Tongue (tissue), 2 donors: ENCODE results near the gene DVL1. TPM values are rescaled to one million over a fixed set of nuclear protein-coding genes. Genes with fewer than 3 reads are reported as not detected.
A peak's percentile ranks its signal among the peaks of the same experiment; 100 is the strongest.
"Not testable (repeated sequence)": the region's sequence is repeated elsewhere in the genome, so short reads cannot be mapped to it uniquely, and the experiment has no call there.

Experiments
- DNase-seq: peaks from one replicate; pipeline ENCODE4 v3.0.0-alpha.2; 2015
- total RNA-seq: library from RNA; depleted of rRNA; stranded (reverse); fragments of >200 nt; gene quantifications from one replicate; pipeline ENCODE4 v1.2.3, GENCODE V29; 2014

Gene DVL1
- total RNA-seq, 1 donor from 2014 or later = 82.8 TPM

DNA sequence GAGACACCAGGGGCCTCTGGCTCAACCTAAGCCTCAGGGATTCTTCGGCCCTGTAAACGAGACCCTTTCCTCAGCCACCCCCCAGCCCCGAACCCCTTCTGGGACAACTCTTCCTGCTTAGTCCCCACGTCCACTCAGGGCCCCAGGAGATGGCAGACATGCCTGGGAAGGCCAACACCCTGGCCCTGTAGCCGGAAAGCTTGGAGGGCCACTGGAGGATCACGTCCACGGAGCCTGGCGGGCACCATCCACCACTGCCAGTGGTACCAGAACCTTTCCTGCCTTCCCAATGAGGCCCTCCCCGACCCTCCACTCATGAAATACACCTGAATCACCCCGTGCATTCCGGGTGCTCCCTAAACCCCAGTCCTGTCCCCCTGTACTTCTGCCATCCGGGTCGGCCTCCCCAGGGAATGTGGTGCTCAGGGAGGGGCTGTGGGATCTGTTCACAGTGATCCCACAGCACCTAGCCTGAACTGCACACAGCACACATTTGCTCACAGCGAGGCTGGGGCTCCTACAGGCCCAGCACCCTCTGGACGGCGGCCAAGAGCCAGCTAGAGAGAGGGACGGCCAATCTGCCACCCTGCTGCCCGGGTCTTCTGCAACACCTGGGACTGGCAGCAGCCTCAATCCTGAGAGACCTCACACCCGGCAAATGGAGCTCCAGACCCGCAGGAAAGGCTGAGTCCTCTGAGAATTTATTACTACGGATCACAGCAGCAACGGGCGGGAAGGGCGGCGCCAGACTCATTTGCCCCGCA, 24.0 kb upstream of the DVL1 start:
- DNase-seq = no peak

DNA sequence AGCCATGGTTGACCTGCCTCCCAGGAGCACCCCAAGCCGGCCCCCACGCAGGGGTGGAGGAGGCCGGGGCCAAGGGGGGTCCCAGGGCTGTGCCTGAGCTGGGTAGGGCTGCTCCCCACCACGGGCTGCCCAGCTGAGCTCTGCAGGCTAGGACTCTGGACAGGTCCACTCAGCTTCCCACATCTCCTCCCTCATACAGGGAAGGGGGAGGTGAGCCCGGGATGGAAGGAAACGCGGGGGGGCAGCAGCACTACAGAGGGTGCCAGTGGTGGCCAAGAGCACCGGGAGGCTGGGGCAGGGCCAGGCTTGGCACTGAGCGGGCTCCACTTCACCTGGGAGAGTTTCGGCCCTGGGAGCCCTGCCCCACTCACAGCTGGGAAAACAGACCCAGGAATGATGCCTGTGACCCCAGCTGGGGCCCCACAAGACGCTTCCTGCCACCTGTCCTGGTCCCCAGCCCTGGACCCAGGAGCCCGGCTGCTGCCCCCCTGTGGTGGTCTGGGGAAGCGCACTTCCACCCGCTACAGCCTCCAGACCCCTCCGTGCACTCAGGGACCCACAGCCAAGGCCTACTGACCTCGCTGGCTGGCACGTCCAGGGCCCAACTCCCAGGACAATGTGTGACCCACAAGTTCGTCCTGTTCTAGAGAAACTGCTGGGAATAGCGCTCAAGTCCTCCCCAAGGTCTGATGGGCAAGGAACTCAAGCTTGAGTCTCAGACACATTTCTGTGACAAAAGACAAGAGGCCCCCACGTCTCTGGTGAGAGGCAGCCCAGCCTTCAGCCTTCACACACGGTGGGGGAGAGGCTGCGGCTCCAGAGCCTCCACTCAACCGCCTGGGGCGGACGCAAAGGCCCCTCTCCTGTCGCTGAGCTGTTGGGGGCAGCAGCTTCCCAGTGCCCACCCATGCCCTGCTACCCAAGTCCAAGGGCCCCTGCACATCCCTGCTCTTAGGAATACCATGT, 22.8 kb upstream of the DVL1 start:
- peak; percentile 74 for DNase-seq

DNA sequence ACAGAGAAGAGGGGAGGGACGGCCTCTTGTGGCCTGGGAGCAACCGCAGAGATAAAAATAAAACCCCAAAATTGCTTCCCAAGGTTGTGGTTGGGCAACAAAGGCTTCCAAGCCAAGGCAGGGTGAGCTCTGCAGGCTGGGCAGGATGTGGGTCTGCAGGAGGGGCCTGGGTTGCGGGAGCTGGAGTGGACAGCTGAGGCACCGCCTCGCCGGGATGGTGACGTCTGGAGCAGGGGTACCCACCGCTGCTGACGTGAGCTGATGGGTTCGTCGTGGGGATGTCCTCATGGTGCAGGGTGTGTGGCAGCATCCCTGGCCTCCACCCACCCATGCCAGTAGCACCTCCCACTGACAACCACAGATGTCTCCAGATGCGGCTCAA, 22.1 kb upstream of the DVL1 start:
- DNase-seq = no peak

DNA sequence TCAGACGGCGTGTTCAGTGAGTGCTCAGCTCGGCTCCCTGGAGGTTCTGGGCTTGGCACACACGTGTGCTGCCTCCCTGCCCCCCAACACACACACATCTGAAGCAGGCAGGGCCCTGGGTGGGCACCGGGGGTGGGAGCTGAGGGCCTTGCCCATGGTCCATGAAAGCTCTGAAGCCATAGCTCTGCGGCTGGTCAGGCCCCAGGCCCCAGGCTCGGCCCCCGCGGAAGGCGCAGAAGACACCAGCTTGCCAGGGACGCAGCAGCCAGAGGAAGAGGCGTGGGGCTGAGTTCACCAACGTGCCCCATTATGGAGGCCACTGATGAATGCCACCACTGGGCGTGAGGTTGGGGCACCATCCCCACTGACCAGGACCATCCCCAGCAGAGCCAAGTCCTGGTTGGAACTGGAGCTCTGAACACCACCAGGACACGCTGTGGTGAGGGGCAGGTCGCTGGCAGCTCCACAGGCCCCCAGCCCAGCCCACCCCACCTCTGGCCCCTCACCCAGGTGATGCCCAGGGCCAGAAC, 21.6 kb upstream of the DVL1 start:
- DNase-seq = no peak

DNA sequence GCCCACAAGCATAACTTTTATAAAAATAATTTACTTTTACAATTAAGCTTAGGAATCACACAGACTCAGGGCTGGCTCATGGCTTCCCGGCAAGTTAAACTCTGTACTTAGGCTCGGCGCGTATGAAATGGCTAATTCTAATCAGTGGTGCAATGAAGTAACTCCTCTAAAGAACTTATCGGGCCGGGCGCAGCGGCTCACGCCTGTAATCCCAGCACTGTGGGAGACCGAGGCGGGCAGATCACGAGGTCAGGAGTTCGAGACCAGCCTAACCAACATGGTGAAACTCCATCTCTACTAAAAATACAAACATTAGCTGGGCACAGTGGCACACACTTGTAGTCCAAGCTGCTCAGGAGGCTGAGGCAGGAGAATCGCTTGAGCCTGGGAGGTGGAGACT, 20.9 kb upstream of the DVL1 start:
- DNase-seq = not testable (repeated sequence)

DNA sequence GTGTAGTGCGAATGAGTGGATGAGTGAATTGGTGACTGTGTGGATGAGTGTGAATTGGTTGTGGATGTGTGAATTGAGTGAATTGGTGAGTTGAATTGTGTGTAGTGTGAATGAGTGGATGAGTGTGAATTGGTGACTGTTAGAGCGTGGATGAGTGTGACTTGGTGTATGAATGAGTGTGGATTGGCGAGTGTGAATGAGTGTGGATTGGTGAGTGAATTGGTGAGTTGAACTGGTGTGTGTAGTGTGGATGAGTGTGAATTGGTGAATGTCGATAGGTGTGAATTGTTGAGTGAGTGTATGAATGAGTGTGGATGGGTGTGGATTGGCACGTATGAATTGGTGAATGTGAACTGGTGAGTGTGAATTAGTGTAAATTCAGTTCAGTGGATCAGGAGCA, 18.1 kb upstream of the DVL1 start:
- no peak for DNase-seq

DNA sequence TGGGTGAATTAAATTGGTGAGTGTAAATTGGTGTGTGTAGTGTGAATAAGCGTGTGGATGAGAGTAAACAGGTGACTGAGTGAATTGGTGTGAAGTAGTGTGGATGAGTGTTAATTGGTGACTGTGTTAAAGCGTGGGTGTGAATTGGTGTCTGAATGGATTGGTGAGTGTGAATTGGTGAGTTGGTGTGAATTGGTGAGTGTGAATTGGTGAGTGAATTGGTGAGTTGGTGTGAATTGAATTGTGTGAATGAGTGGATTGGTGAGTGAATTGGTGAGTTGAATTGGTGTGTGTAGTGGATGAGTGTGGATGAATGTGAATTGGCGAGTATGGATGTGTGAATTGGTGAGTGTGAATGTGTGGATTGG, 17.5 kb upstream of the DVL1 start:
- no peak for DNase-seq

DNA sequence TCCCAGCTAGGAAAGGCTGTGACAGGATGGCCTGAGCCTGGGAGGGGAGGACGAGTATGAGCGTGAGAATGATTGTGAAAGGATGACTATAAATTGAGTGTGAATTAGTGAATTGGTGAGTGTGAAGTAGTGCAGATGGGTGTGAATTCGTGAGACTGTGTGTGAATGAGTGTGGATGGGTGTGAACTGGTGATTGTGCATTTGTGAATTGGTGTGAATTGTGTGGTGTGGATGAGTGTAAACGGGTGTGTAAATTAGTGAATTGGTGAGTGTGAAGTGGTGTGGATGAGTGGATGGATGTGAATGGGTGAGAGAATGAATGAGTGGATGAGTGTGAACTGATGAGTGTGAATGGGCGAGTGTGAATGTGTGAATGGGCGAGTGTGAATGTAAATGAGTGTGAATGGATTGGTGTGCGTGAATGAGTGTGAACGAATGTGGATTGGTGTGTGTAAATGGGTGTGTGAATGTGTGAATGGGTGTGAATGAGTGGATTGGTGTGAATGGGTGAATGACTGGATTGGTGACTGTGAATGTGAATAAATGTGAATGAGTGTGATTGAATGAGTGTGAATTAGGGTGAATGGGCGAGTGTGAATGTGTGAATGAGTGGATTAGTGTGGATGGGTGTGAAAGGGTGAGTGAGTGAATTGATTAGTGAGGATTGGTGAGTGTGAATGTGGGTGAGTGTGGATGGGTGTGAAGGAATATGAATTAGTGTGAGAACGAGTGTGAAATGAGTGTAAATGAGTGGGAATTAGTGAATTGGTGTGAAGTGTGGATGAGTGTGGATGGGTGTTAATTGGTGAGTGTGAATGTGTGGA, 16.9 kb upstream of the DVL1 start:
- DNase-seq = no peak

DNA sequence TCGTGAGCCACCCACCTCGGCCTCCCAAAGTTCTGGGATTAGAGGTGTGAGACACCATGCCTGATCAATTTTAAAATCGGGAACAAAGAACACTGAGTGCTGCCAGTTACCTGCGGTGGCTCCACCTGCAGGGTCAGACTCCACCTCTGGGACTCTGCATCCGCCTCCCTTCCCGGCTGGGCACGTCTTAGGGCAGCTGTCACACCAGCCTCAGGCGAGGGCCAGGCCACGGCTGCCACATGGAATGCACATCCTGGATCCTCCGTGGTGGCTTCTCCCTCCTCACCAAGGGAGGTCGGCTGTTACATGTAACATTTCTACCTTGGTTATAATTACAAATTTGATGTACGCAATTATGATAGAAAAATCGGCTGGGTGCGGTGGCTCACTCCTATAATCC, 15.0 kb upstream of the DVL1 start:
- DNase-seq = no peak

DNA sequence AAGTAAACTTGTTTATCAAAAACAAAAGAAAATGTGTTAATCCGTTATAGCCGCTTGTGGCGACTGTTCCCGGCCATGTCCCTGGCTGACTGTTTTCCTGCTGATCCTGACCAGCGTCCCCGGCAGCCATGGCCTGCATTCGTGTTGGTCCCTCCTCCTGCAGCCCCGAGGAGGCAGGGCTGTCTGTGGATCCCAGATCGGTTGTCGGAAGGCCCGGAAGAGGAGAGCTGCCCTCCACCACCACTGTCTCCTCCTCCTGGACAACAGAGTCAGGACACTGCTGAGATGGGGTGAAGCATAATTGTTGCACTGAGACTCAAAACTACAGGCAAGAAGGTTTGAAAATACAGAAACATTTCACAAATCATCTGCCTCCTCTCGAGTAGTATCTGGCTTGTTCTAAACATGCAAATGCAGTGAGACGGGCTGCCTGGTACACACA, 12.8 kb upstream of the DVL1 start:
- DNase-seq = peak; percentile 69

DNA sequence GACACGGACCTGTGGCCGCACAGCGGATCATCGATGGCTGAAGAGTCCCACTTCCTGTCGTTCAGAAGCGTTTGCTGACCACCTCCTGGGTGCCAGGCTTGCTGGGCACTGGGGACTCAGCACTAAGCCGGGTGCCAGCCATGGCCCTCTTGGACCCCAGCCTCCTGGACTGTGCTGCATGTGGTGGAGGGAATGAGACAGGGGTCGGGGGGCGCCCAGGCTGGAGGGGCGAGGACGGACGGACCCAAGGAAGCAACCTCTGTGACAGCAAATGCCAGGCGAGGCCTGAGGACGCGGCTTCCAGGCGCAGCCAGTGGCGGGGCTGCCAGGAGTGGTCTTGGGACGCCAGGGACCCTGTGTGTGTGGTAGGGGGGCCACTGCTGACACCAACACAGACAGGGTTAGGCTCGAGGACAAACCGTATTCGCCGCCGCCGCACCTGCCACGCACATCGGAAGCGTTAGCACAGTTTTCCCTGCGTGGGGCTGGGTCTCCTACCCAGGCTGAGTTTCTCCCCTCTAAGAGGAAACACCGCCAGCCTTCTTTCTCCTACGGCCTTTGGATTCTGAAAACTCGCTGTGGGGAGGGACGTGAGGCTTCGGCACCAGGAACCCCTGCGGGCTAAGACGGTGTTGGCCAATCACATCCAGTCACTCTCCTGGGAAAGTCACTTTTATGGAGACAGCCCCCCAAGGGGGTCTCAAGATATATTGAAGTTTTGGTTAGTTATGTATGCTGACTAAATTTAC, 12.2 kb upstream of the DVL1 start:
- DNase-seq = no peak

DNA sequence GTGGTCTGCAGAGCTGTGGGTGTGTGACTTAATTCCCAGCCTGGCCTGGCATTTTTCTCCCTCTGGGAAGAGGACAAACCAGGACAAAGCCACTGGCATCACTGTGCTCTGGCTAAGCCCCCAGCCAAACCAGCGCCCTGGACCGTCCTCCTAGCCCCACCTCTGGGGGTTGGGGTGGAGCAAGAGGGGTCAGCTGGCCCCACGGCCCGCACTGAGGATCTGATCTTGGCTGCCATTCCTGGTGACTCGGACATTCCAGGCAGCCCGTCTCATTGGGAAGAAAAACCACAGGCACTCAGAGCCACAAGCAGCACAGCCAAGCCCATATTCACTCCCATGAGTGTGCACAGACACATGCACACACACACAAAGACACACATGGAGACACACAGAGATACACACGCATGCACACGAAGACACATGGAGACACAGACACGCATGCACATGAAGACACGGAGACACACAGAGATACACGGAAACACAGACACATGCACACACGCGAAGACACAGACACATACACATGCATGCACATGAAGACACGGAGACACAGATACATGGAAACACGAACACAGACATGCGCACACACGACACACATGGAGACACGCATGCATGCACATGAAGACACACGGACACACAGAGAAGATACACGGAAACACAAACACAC, 11.4 kb upstream of the DVL1 start:
- DNase-seq = peak; percentile 48

DNA sequence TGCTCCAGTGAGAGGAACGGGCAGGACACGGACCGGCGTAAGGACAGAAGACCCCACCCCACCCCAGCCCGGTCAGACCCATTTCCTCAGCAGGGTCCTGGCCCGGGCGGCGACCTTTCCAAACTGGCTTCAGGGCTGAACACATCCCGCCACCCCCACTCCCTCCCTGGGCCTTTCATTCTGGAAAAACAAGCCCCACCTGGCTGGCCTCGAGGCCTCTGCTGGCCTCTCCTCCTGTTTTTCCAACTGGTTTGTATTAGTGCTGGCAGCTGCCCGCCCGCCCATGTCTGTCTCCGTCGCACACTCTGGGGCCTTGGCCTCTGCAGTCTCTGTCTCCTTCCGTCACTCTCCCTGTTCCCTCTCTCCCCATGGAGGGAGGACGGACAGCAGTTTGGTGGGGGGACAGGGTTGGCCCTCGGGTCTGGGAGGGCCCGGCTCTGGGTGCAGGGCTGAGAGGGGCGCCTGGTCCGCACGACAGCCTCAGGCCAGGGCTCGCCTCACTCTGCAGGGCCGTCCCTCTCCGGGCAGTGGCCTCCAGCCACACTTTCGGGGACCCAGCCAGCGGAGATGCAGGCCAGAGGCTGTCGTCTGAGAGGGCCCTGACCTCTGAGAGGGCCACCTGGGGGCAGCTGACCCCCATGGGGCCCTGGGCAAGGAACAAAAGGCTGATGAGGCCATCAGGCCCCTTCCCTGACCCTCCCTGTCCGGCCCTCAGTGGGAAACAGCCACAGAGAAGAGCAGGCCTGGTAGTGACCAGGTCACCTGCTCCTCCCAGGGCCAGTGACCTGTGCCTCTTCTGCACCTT, 10.6 kb upstream of the DVL1 start:
- DNase-seq = peak; percentile 78

DNA sequence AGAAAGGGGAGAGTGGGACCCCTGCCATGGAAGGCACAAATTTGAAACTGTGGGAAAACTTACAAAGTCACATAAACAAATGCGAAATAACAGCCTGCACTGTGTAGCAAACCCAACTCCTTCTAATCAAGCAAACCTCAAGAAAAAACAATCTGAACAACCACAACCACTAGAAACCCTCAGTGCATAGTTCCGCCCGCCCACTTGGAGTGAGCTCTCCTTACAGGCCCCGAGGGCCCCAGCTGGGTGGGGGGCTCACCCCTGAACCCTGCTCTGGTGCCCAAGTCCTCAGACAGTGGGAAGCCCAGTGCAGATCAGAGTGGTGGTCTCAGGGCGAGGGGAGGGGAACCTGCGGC, 10.1 kb upstream of the DVL1 start:
- DNase-seq = peak; percentile 46

DNA sequence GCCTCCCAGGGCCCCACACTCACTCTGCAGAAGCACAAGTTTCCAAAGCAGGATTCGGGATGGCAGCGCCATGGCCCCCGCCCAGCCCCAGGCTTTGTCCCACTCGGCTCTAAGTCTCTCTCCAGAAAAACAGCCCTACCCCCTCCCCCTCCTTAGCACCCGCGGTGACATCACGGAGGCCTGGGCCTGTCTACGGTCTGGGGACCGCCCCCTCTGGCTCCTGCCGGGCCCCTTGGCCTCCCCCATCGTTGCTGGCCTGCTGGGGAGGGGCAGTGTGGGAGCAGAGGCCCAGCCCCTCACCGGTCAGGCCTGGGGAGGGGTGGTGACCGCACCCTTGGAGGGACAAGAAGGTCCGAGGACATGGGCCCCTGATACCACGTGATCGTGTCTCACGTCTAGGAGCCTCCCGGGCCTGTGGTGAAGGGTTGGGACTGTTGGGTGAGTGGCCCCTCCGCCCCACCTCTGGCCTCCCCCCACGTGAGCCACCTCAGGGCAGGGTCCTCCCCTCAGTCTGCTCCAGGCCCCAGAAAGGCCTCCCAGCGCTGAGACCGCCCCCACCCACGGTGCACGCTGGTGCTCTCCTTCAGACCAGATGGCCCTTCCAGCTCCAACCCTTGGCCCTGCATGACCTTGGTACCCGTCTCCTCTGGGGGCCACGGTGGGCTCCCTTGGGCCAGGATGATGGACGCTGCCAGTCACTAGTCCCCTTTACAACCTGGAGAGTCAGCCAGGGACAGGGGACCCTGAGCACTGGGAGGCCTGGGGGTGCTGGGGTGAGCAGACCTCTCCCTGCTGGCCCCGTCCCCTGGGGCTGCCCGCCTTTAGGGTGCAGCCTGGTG, 9.4 kb upstream of the DVL1 start, which contains the start of gene MXRA8:
MXRA8 (minus strand) TSS at position 123 of the 839 bp plus-strand sequence; CDS start at position 72, 51 bp downstream.
- DNase-seq = peak; percentile 92

DNA sequence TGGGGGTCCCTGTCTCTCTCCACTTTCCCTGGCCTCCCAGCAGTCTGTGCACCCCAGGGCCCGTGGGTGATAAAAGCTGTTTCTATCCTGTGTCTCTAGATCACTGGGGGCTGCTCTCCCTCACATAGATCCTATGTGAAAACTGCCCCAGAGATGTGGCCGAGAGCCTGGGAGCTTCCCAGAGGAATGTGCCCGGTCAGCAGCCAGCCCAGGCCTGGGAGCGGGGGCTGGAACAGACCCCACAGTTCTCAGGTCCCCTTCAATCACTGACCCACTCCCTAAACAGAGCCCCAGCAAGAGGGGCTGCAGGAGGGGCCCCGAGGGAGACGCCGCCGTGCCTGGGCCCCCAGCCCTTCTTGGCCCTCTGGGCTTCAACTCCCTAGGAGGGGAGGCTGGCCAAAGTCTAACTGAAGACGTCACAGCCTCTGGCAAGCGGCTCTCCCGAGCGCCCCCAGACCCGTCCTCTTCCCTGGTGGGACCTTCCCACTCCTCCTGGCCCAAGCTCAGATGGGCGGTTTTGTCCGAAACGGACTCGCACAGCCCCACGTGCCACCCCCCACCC, 8.7 kb upstream of the DVL1 start:
- no peak for DNase-seq

DNA sequence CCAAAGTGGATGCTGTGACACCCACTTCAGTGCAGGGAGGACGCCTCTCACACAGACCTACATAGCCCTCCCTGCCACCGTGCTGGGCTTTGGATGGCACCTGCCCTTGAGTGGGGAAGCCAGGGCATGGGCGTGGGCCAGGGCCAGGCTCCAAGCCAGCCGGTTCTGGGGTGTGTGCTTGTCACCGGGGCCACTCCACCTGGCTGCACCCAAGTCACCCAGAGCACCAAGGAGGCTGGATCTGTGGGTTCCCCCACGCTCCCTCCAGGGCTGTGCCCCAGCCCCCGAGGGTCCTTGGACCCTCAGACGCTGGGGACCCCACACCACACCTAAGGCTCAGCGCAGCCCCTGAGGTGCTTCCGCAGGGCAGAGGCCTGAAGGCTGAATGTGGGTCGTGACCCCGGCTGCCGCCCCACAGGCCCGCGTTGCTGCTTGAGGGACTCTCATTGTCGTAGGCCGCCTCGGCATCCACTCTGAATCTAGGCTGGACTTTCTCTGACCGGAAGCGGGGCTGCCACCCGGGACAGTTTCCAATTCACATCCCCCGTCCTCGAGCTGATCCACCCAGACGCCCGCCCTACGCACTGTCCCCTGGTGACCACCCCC, 7.7 kb upstream of the DVL1 start:
- DNase-seq = no peak

DNA sequence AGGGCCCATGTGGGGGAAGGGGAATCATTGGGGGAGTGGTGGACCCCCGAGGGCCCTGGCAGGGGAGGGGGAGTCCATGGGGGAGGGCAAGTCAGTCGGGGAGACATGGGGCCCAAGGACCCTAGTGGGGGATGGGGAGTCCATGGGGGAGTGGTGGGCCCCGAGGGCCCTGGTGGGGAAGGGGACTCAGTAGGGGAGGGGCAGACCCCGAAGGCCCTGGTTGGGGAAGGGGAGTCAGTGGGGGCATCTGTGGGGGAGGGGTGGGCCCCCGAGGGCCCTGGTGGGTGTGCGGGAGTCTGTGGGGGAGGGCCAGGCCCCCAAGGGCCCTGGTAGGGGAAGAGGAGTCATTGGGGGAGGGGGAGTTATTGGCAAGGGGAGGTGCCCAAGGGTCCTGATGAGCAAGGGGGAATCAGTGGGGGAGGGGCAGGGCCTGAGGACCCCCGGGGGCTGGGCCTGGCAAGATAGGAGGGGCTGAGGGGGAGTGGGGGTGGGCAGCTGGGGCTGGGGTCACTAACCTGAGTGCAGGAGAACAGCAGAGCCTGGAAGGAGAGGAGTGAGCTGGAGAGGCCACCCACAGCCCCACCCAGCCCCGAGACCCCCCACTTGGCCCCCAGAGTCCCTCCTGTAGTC, 7.1 kb upstream of the DVL1 start:
- DNase-seq = no peak
